HL-60/S4 treated with retinoic acid at 250 ng/mL for 4 days and 3 days (cell line): ENCODE measurements around the gene ELF3.
"Not testable (repeated sequence)": the region's sequence is repeated elsewhere in the genome, so short reads cannot be mapped to it uniquely, and the experiment has no call there.

ENCODE experiments used
- in situ Hi-C: fragments of 300-500 bp; cut with MboI; formaldehyde crosslinking; loops from 2 replicates; pipeline ENCODE4 v1.7.0; 2022; ENCODE audit warnings: low sequenced_read_pairs

ELF3 gene

DNA sequence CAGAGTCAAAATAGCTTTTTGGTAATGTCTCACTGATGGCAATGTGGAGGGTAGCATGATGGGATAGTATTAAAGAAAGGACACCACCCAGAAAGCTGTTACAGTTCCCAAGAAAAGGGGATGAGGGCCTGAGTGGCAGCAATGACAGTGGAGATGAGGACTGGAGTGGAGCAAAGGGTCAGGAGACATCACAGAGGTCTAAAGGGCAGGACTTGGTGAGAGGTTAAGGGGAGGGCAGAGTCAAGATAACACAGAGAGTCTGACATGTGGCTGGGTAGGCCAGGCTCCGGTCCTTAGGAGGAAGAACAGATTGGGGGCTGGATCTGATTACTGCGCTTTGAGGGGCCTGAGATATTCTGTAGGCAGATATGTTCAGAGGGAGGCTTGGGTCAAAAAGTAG, 19.3 kb downstream of the ELF3 start:
- in situ Hi-C loops = no loop called here

DNA sequence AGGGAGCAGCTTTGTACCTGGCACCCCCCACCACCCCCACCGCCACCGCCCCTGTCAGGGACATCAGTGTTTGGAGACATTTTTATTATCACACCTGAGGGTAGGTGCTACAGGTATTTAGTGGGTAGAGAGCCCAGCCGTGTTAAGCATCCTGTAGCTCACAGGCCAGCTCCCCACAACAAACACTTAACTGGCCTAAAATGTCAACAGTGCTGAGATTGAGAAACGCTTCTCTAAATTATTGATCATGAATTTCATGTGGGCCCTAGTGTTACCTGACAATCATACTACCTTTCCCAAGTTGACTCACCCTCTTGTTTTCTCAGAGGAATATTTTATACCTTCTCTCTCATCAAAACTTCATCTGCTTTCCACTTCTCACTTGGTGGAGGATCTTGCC, 21.4 kb downstream of the ELF3 start:
- in situ Hi-C loops = no loop called here

DNA sequence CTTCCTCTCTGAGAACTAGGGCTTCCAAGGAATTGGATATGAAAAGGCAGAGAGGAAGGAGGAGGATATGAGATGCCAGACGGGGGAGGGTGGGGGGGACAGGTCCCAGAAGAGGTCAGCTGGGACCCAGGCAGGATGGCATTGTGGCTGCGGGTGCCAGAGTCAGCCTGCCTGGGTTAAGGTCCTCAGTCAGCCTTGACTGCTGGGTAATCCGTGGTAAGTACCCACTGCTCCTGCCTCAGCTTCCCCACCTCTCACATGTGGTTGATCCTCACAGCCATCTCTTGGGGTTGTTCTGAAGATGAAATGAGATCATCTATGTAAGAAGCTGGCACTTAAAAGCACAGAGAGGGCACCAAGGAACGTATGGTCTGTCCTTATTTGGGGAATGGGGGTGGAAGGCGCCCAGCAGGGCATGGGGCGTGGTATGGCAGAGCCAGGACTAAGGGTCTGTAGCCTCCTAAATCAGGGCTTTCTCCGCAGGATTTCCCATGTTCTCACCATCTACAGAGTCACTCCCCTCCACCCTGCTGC, 23.8 kb downstream of the ELF3 start:
- in situ Hi-C loops = no loop called here

DNA sequence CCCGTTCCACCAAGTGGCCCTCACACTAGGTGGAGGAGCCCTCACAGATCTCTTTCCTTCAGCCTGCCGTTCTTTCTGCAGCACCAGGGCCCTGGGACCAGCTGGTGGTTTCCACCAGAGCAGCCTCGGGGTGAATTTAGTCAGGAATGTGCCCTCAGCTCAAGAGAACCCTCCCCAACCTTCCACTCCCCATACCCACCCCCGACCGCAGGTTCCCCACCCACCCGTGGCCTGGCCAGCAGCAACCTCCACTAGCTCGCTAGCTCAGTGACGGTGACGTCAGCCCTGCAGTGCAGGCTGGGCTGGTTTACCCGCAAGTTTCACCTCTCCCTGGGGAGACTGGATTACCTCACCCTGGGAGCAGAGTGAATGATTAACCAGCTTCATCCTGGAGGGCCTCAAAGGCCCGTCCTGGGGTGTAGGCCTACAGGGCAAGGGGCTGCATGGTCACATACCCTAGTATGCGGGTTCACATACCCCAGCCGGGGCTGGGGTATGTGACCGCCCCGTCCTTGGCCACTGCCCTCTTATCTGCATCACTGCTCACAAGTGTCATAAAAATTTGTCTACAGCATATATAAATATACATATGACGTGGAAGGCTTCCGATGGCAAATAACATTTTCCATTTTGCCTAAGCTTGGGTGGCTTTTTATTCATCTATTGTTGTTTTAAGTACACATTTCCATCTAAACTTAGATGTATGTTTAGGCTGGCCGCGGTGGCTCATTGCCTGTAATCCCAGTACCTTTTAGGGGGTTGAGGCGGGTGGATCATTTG, 24.5 kb downstream of the ELF3 start:
- in situ Hi-C loops = no loop called here

DNA sequence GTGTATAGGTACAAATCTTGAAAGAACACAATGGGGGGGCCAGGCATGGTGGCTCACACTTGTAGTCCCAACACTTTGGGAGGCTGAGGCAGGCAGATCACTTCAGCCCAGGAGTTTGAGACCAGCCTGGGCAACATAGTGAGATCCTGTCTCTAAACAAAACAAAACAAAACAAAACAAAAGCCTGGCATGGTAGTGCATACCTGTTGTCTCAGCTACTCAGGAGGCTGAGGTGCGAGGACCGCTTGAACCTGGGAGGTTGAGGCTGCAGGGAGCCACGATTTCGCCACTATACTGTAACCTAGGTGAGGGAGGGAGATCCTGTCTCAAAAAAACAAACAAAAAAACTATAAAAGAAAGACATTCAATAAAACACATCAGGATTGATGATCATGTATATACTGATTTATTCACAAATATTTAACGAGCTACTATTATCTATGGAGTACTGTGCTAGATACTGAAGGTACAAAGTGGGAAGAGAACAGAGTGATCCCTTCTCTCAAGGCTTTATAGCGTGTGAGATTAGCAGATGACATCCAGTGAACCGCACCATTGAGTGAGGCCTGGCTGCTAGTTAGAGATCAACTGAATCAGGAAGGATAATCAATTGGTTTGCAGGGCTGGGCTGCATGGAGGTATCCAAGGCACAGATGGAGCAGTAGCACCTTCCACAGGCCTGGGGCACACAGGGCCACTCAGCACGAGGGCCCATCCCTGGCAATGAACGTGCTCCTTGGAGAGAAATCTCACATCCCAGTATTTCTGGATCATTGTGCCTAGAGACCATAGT, 26.4 kb downstream of the ELF3 start:
- in situ Hi-C loops = no loop called here

DNA sequence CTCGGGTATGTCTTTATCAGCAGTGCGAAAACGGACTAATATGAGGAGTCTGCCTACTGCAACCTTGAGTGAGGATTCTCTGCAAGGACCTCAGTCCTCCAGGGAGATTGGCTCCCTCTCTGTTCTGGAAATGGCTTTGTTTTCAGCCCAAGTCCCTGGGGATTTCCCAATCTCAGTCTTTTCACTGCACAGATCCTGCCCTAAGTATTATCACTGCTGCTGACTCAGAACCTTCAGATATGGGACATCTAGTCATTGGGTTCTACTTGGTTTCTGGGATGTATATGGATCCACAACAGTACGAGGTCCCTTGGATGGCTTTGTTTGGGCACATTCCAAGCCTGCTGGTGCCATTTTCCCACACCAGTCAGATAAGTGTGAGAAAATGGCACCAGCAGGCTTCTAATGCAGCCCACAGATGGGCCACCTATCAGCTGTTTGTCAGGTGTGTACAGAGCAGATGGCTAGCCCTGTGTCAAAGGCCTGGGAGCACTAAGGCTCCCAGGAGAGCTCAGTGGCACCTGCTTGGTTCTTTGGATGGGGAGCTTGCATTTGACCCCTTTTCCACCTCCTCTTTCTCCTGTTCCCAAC, 27.4 kb downstream of the ELF3 start:
- in situ Hi-C loops = no loop called here

DNA sequence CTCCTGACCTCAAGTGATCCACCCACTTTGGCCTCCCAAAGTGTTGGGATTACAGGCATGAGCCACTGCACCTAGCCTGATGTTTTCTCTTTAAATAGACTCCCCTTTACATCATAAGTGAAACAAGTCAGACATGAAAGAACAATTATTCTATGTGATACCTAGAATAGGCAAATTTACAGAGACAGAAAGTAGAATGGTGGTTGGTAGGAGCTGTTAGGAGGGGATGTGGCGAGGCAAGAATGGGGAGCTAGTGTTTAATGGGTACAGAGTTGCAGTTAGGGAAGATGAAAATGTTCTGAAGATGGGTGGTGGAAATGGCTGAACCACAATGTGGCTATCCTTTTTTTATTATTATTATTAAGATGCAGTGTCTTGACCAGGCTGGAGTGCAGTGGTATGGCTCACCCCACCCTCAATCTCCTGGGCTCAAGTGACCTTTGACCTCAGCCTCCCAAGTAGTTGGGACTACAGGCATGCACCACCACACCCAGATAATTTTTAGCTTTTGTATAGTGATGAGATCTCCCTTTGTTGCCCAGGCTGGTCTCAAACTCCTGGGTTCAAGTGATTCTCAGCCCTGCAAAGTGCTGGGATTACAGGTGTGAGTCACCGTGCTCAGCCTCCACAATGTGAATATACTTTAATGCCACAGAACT, 28.4 kb downstream of the ELF3 start:
- in situ Hi-C loops = no loop called here

DNA sequence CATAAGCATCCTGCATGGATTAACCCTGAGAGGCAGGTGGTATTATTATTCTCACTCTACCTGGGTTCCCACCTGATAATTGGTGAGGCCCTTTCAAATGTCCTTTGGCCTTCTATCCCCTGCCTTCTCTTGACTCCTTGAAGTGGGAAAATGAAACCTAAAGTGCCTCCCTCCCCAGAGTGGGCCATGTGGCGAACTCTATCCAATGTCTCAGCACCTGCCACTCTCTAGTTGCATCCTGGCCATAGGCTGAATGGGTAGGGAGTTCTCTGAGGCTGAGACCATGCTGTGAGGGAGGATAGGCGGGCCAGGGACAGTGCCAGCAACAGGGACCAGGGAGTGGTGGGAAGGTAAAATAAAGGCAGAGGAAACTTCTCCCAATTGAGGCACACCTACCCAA, 35.3 kb downstream of the ELF3 start:
- in situ Hi-C loops = no loop called here

DNA sequence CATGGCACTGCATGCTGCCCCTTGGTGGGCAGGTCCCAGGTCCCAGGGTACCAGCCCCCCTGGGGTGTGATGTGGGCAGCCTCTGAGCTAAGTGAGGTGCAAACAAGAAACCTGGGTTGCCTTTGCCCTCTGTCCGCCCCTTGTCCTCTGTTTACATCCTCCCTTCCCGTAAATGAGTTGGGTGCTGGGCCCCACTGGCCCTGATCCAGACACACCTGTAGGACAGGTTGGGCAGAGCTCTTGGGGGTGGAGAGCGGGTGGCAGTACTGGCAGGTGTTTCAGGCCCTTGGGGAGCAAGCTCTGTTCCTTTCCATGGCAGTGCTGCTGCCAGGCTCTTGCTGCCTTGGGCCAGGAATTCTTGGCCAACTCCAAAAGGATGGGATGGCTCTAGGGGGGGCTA, 35.8 kb downstream of the ELF3 start:
- in situ Hi-C loops = no loop called here

DNA sequence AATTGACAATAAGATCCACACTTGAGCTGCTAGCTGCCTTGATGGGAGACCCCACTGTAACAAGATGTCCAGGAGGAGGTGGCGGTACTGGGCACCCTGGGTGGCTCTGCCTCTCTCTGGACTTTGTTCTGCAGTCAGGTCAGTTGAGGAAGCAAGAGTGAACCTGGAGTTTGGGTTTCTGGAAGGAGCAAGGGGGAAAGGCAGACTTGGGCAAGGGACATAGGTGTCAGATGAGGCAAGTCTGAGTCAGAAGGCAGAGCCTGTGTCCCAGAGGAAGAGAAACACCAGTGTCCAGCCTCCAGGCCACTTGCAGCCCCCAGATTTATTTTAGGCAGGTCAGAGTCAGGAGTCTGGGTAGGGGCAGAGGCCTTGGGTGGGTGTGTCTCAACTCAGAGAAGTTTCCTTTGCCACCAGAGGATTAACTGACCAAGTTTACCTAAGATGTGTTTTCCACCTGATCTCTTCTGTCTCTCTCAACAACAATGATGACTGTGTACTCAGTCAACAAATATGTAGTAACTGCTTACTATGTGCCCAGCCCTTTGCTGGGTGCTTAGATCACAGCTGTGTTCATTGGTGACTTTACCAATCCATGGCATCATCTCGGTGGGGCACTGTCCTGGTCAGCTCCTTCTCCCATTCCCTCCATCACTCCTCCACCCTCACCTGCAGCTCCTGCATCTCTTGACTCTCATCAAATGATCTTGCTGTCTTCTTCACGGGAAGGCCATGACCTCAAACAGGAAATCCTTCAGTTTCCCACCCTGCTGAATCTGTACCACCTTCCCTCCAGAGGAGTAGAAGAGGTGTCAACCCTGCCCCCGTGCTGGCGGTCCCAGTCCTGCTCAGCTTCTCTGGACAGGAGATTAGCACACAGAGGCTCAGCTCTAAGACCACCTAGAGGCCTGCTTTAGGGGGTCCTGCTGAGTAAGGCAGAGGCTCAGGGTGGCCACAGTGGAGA, 36.6 kb downstream of the ELF3 start:
- in situ Hi-C loops = no loop called here

DNA sequence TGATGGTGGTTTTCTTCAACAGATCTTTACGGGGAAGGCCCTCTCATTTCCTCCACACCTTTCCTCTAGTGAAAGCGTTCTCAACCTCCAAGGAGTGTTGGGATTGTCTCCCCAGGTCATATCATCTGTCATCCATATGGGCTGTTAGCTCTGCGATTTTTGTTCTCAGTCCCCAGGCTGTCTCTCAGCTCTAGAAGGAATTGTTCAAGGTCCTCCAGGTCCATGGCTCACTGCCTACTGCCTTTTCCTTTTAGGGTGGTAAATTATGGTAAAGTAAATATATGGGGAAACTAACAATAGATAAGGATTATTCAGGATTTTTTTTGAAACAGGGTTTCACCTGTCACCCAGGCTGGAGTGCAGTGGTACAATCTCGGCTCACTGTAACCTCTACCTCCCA, 37.6 kb downstream of the ELF3 start:
- in situ Hi-C loops = no loop called here

DNA sequence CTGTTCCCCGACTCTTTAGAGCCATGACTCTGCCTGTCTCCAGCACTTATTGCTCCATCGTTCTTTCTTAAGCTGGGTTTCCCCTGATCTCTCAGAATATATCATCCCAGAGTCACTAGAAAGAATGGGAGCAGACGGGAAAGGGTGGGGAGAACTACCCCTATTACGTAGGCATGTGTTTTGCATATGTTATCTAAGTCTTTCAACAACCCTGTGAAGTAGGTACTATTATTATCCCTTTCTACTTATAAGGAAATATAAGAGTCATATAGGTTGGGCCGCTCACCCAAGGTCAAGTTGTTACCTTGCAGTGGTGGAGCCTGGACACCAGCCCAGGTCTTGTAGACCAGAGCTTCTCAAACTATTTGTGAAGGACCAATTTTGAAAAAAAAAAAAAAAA, 38.7 kb downstream of the ELF3 start:
- in situ Hi-C loops = no loop called here

DNA sequence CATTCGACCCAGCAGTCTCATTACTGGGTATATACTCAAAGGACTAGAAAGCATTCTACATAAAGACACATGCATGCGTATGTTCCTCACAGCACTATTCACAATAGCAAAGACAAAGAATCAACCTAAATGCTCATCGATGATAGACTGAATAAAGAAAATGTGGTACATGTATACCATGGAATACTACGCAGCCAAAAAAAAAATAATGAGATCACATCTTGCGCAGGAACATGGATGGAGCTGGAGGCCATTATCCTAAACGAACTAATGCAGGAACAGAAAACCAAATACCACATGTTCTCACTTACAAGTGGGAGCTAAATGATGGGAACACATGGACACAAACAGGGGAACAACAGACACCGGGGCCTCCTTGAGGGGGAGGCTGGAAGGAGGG, 43.7 kb downstream of the ELF3 start:
- in situ Hi-C loops = no loop called here

DNA sequence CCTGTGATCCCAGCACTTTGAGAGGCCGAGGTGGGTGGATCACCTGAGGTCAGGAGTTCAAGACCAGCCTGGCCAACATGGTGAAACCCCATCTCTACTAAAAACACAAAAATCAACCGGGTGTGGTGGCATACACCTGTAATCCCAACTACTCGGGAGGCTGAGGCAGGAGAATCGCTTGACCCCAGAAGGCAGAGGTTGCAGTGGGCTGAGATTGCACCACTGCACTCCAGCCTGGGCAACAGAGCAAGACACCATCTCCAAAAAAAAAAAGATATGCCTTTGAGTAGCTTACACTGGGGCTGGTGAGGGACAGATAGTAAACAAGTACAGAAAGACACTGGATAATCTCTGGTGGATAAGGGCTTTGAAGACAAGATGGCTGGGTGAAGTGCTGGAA, 44.3 kb downstream of the ELF3 start:
- in situ Hi-C loops = not testable (repeated sequence)

DNA sequence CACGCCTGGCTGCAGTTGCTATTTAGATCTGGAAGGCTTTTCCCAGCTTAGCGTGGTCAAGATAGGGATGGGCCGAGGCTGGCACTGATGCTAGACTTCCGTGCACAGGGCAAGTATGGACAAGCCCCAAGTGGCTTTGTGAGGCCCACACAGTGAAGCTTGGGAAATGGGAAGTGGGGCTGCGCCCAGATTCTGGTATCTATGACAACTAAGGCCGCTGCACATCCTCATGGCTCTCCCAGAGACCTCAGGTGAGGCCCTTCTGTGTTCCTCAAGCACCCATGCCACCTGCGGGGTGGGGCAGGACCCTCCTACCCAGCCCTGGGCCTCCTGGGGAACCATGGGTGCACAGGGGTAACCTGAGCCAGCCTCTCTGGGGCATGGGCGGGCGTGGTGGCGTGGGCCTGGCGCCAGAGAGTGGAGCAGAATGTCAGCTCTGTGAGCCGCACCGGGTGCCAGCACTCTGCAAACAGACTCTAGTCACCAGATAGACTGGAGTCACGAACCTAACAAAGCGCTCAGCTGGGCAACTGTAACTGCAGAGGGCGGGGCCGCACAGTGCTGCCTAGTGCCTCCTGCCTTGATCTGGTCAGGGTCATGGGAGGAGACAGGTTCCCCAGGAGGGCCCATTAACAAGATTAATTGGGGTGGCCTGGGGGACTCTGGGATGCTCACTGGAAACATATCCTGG, 46.4 kb downstream of the ELF3 start:
- in situ Hi-C loops = no loop called here

DNA sequence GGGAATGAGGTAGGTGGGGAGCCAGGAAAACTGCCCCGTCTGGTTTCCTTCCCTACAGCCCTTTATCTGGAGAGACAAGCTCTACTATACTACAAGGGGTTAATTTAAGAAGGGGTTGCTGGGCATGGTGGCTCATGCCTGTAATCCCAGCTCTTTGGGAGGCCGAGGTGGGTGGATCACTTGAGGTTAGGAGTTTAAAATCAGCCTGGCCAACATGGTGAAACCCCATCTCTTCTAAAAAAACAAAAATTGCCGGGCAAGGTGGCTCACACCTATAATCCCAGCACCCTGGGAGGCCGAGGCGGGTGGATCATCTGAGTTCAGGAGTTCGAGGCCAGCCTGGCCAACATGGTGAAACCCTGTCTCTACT, 46.9 kb downstream of the ELF3 start:
- in situ Hi-C loops = not testable (repeated sequence)

DNA sequence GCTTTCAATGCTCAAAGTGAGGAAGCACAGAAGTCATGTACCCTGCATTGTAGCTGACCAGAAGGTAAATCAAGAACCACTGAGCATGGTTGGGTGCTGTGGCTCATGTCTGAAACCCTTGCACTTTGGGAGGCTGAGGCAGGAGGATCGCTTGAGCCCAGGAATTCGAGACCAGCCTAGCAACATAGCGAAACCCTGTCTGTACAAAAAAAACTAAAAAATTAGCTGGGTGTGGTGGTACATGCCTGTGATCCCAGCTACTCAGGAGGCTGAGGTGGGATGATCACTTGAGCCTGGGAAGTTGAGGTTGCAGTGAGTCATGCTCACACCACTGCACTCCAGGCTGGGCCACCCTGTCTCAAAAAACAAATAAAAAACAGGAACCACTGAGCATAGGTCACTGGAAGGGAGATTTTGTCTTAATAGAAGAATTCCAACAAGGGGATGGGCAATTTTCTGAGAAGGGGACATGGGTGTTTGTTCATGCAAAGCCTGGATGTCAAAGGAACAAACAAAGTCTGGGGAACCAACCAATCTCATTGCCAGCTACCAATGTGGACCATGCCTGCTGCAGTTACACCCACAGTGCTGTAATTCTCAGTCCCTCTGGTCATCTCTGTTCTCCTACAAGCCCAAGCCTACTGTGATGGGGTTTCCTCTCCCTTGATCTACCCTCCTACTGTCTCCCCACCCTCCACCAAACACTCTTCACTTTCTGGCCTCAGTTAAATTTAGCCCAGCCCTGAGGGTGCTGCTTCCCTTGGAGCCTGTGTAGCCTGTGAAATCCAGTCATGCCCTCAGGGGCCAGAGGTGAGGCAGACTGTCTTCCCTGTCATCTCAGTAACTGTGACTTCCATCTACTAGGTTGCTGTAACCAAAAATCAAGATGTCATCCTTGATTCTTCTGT, 47.9 kb downstream of the ELF3 start:
- in situ Hi-C loops = no loop called here

DNA sequence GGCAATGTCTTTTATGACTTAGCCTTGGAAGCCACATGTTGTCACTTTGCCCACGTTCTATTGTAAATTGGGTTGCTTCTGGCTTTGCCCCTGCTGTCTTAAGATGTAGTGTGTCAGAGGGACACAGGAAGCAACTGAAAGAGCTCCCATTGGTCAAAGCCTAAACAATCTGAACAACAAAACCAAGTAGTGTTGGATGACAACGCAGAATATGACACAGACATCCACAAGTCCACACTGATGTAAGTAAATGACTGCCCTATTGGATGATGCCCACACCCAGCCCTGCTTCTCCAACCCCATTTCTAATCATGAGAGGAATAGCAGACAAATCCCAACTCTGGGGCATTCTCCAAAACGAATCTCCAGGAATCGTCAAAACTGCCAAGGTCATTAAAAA, 50.7 kb downstream of the ELF3 start:
- in situ Hi-C loops = no loop called here

DNA sequence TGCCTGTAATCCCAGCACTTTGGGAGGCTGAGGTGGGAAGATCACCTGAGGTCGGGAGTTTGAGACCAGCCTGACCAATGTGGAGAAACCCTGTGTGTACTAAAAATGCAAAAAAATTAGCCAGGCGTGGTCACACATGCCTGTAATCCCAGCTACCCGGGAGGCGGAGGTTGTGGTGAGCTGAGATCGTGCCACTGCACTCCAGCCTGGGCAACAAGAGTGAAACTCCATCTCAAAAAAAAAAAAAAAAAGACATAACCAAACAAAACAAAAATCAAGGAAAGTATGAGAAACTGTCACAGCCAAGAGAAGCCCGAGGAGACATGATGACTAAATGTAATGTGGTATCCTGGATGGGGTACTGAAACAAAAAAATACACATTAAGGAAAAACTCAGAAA, 51.4 kb downstream of the ELF3 start:
- in situ Hi-C loops = not testable (repeated sequence)
